Measurements from ENCODE around the gene SLC32A1.

Gene SLC32A1

GRCh38 chr20:38728911-38729642 lies 4.8 kb downstream of the SLC32A1 start:
- peaks cover 52% of the 10 kb centered on the region for H3K27me3 ChIP-seq (ENCODE audit: low read depth)
- DNase-seq (ENCODE audit: low spot score in 2 of 2) = peak in 1 of 2 experiments; percentile 45
- H3K9me3 ChIP-seq = no peaks in the 10 kb centered on the region
- no peak overlapping the region for H3K4me3 ChIP-seq
- H3K4me1 ChIP-seq = peaks cover 3% of the 10 kb centered on the region; the same call in 1 of the 2 replicates
- H3K36me3 ChIP-seq (replicated peaks) = no peaks in the 10 kb centered on the region
- in situ Hi-C loops (cut with MboI; ENCODE audit: low sequenced_read_pairs) = no loop called here

- Histone ChIP-seq H3K9me3 (no peaks in the 10 kb centered on the region), H3K4me3 (no peak overlapping the region), H3K27me3 (ENCODE audit: low read depth) (peaks cover 50% of the 10 kb centered on the region), H3K36me3 (replicated peaks) (no peaks in the 10 kb centered on the region), H3K4me1 (peaks cover 3% of the 10 kb centered on the region; the same call in 1 of the 2 replicates)
- no peak for DNase-seq (ENCODE audit: low spot score in 2 of 2)
- in situ Hi-C loops (cut with MboI; ENCODE audit: low sequenced_read_pairs) = loop anchor here (5.0 kb wide), 1 partner anchor 82 kb away; no protein-coding TSS in a partner anchor
Observed at GRCh38 chr20:38729767-38730166, 5.5 kb downstream of the SLC32A1 start.

- in situ Hi-C loops (cut with MboI; ENCODE audit: low sequenced_read_pairs) = loop anchor here (5.0 kb wide), 1 partner anchor 83 kb away; no protein-coding TSS in a partner anchor
- peaks cover 3% of the 10 kb centered on the region; the same call in 1 of the 2 replicates for H3K4me1 ChIP-seq
- no peak for DNase-seq (ENCODE audit: low spot score in 2 of 2)
- H3K36me3 ChIP-seq (replicated peaks) = no peaks in the 10 kb centered on the region
- peaks cover 44% of the 10 kb centered on the region for H3K27me3 ChIP-seq (ENCODE audit: low read depth)
- H3K9me3 ChIP-seq = no peaks in the 10 kb centered on the region
- no peak overlapping the region for H3K4me3 ChIP-seq
Observed at GRCh38 chr20:38730167-38730988, 6.1 kb downstream of the SLC32A1 start.

GRCh38 chr20:38730989-38731737 lies 6.9 kb downstream of the SLC32A1 start:
- peaks cover 3% of the 10 kb centered on the region; the same call in 1 of the 2 replicates for H3K4me1 ChIP-seq

GRCh38 chr20:38731738-38732113 lies 7.4 kb downstream of the SLC32A1 start:
- Histone ChIP-seq H3K4me3 (no peak overlapping the region; the same call in 1 of the 2 replicates), H3K36me3 (replicated peaks) (no peaks in the 10 kb centered on the region), H3K9me3 (no peaks in the 10 kb centered on the region), H3K4me1 (peaks cover 3% of the 10 kb centered on the region; the same call in 1 of the 2 replicates), H3K27me3 (ENCODE audit: low read depth) (peaks cover 44% of the 10 kb centered on the region)
- no peak for DNase-seq (ENCODE audit: low spot score in 2 of 2)
- in situ Hi-C loops (cut with MboI; ENCODE audit: low sequenced_read_pairs) = loop anchor here (5.0 kb wide), 1 partner anchor 84 kb away; no protein-coding TSS in a partner anchor

More at GRCh38 chr20:38730989-38731737, 6.9 kb downstream of the SLC32A1 start:
- peak; percentile 81 to 93 for DNase-seq (ENCODE audit: low spot score in 2 of 2)
- Histone ChIP-seq H3K9me3 (no peaks in the 10 kb centered on the region), H3K4me3 (peak overlapping the region; percentile 32), H3K36me3 (replicated peaks) (no peaks in the 10 kb centered on the region), H3K27me3 (ENCODE audit: low read depth) (peaks cover 44% of the 10 kb centered on the region)
- in situ Hi-C loops (cut with MboI; ENCODE audit: low sequenced_read_pairs) = loop anchor here (5.0 kb wide), 1 partner anchor 84 kb away; no protein-coding TSS in a partner anchor

GRCh38 chr20:38732981-38733380 lies 8.7 kb downstream of the SLC32A1 start:
- peaks cover 3% of the 10 kb centered on the region; the same call in 1 of the 2 replicates for H3K4me1 ChIP-seq
- H3K4me3 ChIP-seq = no peak overlapping the region
- H3K9me3 ChIP-seq = no peaks in the 10 kb centered on the region
- in situ Hi-C loops (cut with MboI; ENCODE audit: low sequenced_read_pairs) = loop anchor here (5.0 kb wide), 1 partner anchor 86 kb away; no protein-coding TSS in a partner anchor
- DNase-seq (ENCODE audit: low spot score in 2 of 2) = no peak
- H3K36me3 ChIP-seq (replicated peaks) = no peaks in the 10 kb centered on the region
- H3K27me3 ChIP-seq (ENCODE audit: low read depth) = peaks cover 41% of the 10 kb centered on the region

GRCh38 chr20:38735172-38735571 lies 10.9 kb downstream of the SLC32A1 start:
- Histone ChIP-seq H3K9me3 (no peaks in the 10 kb centered on the region), H3K4me3 (no peak overlapping the region), H3K27me3 (ENCODE audit: low read depth) (peaks cover 31% of the 10 kb centered on the region), H3K36me3 (replicated peaks) (no peaks in the 10 kb centered on the region), H3K4me1 (peaks cover 3% of the 10 kb centered on the region; the same call in 1 of the 2 replicates)
- in situ Hi-C loops (cut with MboI; ENCODE audit: low sequenced_read_pairs) = no loop called here
- DNase-seq (ENCODE audit: low spot score in 2 of 2) = no peak

GRCh38 chr20:38737887-38738286 lies 13.6 kb downstream of the SLC32A1 start:
- in situ Hi-C loops (cut with MboI; ENCODE audit: low sequenced_read_pairs) = no loop called here
- H3K27me3 ChIP-seq (ENCODE audit: low read depth) = peaks cover 39% of the 10 kb centered on the region
- no peaks in the 10 kb centered on the region for H3K9me3 ChIP-seq
- DNase-seq (ENCODE audit: low spot score in 2 of 2) = no peak
- no peak overlapping the region for H3K4me3 ChIP-seq
- no peaks in the 10 kb centered on the region for H3K36me3 ChIP-seq (replicated peaks)
- no peaks in the 10 kb centered on the region for H3K4me1 ChIP-seq

- H3K4me3 ChIP-seq = no peak overlapping the region
- H3K36me3 ChIP-seq (replicated peaks) = no peaks in the 10 kb centered on the region
- no peak for DNase-seq (ENCODE audit: low spot score in 2 of 2)
- peaks cover 10% of the 10 kb centered on the region for H3K27me3 ChIP-seq (ENCODE audit: low read depth)
- H3K4me1 ChIP-seq = peaks cover 3% of the 10 kb centered on the region; the same call in 1 of the 2 replicates
- in situ Hi-C loops (cut with MboI; ENCODE audit: low sequenced_read_pairs) = no loop called here
- H3K9me3 ChIP-seq = peaks cover 3% of the 10 kb centered on the region; the same call in 1 of the 2 replicates
Observed at GRCh38 chr20:38745757-38746156, 21.5 kb downstream of the SLC32A1 start.

GRCh38 chr20:38747495-38748096 lies 23.3 kb downstream of the SLC32A1 start:
- Histone ChIP-seq H3K4me1 (peaks cover 3% of the 10 kb centered on the region; the same call in 1 of the 2 replicates), H3K36me3 (replicated peaks) (peaks cover 6% of the 10 kb centered on the region), H3K9me3 (peaks cover 3% of the 10 kb centered on the region; the same call in 1 of the 2 replicates), H3K27me3 (ENCODE audit: low read depth) (no peaks in the 10 kb centered on the region; the same call in 1 of the 2 replicates), H3K4me3 (peak overlapping the region; percentile 64)
- DNase-seq (ENCODE audit: low spot score in 2 of 2) = no peak
- in situ Hi-C loops (cut with MboI; ENCODE audit: low sequenced_read_pairs) = no loop called here

- peak within 1 kb of the TSS; percentile 64 for H3K4me3 ChIP-seq
- peak; percentile 81 to 97 for DNase-seq (ENCODE audit: low spot score in 2 of 2)
- H3K4me1 ChIP-seq = peaks cover 3% of the 10 kb centered on the region; the same call in 1 of the 2 replicates
- H3K9me3 ChIP-seq = peaks cover 3% of the 10 kb centered on the region; the same call in 1 of the 2 replicates
- no peaks in the 10 kb centered on the region for H3K27me3 ChIP-seq (ENCODE audit: low read depth)
- in situ Hi-C loops (cut with MboI; ENCODE audit: low sequenced_read_pairs) = no loop called here
- H3K36me3 ChIP-seq (replicated peaks) = peaks cover 9% of the 10 kb centered on the region
Observed at GRCh38 chr20:38748097-38748860, 24.0 kb downstream of the SLC32A1 start, which contains the start of gene ACTR5. Gene ACTR5, plus strand, starts transcription at chr20:38748460. Its CDS starts 19 bp downstream, at chr20:38748479.

GRCh38 chr20:38748861-38749149 lies 24.5 kb downstream of the SLC32A1 start:
- H3K9me3 ChIP-seq = peaks cover 3% of the 10 kb centered on the region; the same call in 1 of the 2 replicates
- H3K4me1 ChIP-seq = peaks cover 3% of the 10 kb centered on the region; the same call in 1 of the 2 replicates
- peak; percentile 20 to 52 for DNase-seq (ENCODE audit: low spot score in 2 of 2)
- H3K36me3 ChIP-seq (replicated peaks) = peaks cover 9% of the 10 kb centered on the region
- in situ Hi-C loops (cut with MboI; ENCODE audit: low sequenced_read_pairs) = no loop called here
- peak overlapping the region; percentile 64 for H3K4me3 ChIP-seq
- H3K27me3 ChIP-seq (ENCODE audit: low read depth) = no peaks in the 10 kb centered on the region

All from HAP-1 (cell line).